ENCODE data around the gene PRKCSH. TPM values are rescaled to one million over a fixed set of nuclear protein-coding genes. Genes with fewer than 3 reads are reported as not detected.

Gene PRKCSH
- total RNA-seq, 1 donor from 2014 or later, result 396 TPM

- Mint-ChIP-seq H3K4me1 (peaks cover 10% of the 10 kb centered on the region), H3K27ac (no peak within 1 kb of the TSS), H3K27me3 (ENCODE audit: low read depth) (peaks cover 62% of the 10 kb centered on the region), H3K36me3 (peaks cover 9% of the 10 kb centered on the region), H3K4me3 (peak within 1 kb of the TSS; percentile 43), H3K9me3 (no peaks in the 10 kb centered on the region)
- no peak for TF ChIP-seq CTCF (IDR thresholded peaks at IDR 0.05; ENCODE audit: unreplicated experiment)
- no peak for DNase-seq (ENCODE audit: low spot score in 2 of 2, unreplicated experiment in 2 of 2)
Observed at GRCh38 chr19:11480715-11481533, 45.5 kb downstream of the PRKCSH start, which contains the start of gene ELAVL3. ELAVL3 (minus strand) TSS chr19:11481046; CDS start chr19:11480608, 438 bp downstream.

GRCh38 chr19:11481534-11482383 lies 46.3 kb downstream of the PRKCSH start:
- TF ChIP-seq CTCF (IDR thresholded peaks at IDR 0.05; ENCODE audit: unreplicated experiment), result no peak
- Mint-ChIP-seq H3K27ac (no peak overlapping the region), H3K4me1 (peaks cover 10% of the 10 kb centered on the region), H3K9me3 (no peaks in the 10 kb centered on the region), H3K36me3 (peaks cover 9% of the 10 kb centered on the region), H3K4me3 (peak overlapping the region; percentile 43), H3K27me3 (ENCODE audit: low read depth) (peaks cover 57% of the 10 kb centered on the region)
- DNase-seq (ENCODE audit: low spot score in 2 of 2, unreplicated experiment in 2 of 2), result peak in 1 of 2 experiments; percentile 67

- peak; percentile 57 to 76 for DNase-seq (ENCODE audit: low spot score in 2 of 2, unreplicated experiment in 2 of 2)
- Mint-ChIP-seq H3K4me3 (peak overlapping the region; percentile 47), H3K9me3 (no peaks in the 10 kb centered on the region), H3K27me3 (ENCODE audit: low read depth) (peaks cover 50% of the 10 kb centered on the region), H3K36me3 (peaks cover 10% of the 10 kb centered on the region), H3K4me1 (peaks cover 10% of the 10 kb centered on the region), H3K27ac (no peak overlapping the region)
- TF ChIP-seq CTCF (IDR thresholded peaks at IDR 0.05; ENCODE audit: unreplicated experiment), result peak; percentile 87
Observed at GRCh38 chr19:11482384-11483050, 47.1 kb downstream of the PRKCSH start.

- H3K27me3 Mint-ChIP-seq (ENCODE audit: low read depth), result peaks cover 40% of the 10 kb centered on the region
- no peaks in the 10 kb centered on the region for H3K9me3 Mint-ChIP-seq
- DNase-seq (ENCODE audit: low spot score in 2 of 2, unreplicated experiment in 2 of 2), result no peak
- H3K4me3 Mint-ChIP-seq, result no peak overlapping the region
- peaks cover 12% of the 10 kb centered on the region for H3K36me3 Mint-ChIP-seq
- peaks cover 10% of the 10 kb centered on the region for H3K4me1 Mint-ChIP-seq
- no peak overlapping the region for H3K27ac Mint-ChIP-seq
- TF ChIP-seq CTCF (IDR thresholded peaks at IDR 0.05; ENCODE audit: unreplicated experiment), result no peak
Observed at GRCh38 chr19:11483366-11484111, 48.1 kb downstream of the PRKCSH start.

All from mesothelial cell of epicardium (in vitro differentiated cells).